HG03196 (cell line): ENCODE results near the gene PARP12.

Source experiments
- ATAC-seq: cut with Tn5 transposase; IDR thresholded peaks from one replicate; pipeline ENCODE4 v1.9.1; 2021; ENCODE audit not compliant: unreplicated experiment

Gene PARP12

DNA sequence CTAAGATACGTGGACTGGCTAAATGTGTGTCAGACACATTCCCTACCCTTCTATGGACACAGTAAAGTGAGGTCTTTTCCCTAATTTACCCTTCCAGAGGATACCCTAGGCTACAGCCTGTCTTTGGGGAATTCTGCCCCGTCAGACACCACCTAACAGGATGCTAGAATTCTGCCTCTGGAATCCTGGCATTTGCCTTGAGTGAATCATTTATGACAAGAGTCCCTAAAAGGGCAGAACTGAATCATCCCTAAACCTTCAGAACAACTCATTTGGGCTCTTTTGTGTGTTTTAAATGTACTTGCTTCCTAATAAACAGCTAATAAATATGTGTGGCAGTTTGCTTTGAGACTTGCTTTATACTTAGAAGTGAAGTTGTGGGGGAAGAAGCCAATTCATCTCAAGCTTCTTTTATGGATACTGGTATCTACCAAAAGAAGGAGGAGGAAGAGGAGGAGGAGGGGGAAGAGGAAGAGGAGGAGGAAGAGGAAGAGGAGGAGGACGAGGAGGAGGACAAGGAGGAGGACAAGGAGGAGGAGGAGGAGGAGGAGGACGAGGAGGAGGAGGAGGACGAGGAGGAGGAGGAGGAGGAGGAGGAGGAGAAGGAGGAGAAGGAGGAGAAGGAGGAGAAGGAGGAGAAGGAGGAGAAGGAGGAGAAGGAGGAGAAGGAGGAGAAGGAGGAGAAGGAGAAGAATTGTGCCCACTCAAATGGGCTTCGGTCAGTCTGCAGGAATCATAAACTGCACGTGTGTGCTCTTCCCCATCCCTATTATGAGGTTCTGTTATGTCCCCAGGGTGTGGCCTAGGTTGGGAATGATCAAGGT, 27.1 kb downstream of the PARP12 start:
- ATAC-seq: no peak

DNA sequence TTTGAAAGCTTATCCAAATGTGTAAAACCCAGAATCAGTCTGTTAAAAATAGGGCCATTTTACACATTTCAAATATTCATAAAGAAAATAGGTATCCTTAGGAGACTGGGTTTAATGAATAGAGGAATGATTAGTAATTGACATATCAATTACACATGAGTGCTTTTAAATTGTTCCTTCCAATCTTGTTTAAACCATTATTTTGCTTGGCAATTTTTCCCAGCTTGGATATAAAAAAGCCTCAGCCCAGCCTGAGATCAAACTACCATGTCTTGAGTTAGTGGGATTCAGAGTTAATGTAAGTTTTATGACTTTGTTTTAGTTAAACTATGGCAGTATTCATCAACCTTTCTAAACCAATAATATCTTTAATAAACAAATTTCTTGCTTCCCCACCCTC, 28.3 kb downstream of the PARP12 start:
- ATAC-seq: no peak

DNA sequence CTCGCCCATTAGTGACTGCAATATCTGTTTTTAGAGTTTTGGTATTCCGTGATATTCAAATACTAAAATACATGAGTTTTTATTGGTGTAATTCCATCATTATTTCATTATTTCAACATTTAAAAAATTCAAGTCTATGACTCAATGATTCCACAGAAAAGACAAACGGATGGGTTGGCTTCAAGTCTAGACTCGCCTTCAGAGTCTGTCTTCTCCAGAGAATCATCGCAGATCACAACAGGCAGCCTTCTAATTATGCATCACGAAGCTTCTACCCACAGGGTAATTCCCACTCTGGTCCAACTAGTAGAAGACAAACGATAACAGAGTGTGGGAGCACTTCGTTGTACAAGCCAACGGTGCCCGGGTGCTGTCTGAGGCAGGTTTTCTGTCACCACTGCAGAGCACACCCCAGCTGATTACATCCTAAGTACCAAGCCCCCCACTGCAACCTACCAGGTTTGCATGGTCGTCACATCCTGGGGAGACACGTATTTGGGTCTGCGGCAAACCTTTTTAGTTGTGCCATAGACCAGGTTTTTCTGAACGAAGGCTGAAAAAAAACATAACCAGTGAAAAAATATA, 28.9 kb downstream of the PARP12 start:
- no peak for ATAC-seq

DNA sequence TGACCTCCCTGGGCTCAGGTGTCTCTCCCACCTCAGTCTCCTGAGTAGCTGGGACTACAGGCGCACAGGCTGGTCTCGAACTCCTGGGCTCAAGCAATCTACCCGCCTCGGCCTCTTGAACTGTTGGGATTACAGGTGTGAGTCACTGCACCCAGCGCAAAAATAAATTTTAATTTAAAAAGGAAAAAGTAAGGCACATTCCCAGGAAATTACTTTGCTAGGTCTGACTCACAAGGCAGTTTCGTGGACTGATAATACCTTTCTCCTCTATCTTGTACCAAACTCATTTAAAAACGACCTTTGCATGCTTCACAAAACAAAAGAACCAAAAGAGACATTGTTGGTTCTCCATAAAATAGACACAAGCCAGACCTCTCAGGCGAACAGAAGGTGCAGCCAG, 29.7 kb downstream of the PARP12 start:
- no peak for ATAC-seq

DNA sequence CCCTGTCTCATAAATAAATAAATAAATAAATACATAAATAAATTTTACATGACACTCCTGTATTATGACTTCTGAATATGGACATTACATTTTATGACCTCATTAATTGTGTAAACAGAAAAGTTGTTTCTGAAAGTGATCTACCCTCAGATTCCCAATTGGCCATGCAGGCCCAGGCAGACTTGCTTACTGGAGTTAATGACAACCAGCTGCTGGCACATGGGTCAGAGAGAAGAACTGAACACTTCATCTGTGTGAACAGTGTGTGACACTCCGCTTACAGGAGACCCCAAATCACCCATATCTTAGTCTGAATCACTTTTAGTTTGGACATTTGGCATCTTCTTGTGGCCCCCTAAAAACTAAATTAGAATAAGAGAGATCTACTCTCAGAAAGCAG, 31.4 kb downstream of the PARP12 start:
- no peak for ATAC-seq

DNA sequence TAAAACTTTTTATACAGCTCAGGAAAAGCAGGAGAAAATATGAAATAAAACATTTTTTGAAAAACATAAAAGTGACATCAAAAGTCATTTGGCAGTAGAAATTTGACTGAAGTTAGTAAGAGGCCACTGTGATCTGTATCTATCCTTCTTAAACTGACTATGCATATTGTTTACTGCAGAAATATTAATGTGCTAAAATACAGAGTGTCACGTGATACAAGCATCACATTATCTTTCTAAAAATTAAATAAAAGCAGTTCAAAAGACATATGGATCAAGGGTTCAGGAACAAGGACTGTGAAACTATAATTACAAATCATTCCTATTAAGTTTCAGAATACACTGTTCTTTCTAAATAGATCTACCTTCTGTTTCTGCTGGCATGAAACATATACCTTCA, 33.7 kb downstream of the PARP12 start:
- no peak for ATAC-seq

DNA sequence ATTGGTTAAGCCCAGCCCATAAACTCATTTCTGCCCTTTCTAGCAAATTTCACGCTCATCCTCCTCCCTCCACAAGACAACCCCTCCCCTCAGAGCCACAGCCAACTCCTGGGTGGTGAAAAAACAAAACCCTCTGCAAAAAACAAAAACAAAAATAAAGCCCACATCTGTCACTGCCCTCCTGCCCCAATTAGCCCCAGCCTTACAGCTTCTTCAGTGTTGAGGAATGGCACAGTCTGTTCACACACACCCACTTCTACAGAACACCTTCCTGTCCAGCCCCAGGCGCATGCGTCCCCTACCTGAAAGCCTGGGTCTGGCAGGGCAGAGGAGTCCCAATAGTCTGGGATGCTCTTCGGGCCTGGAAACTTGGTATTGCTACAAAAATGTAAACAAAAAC, 34.4 kb downstream of the PARP12 start:
- ATAC-seq: no peak

DNA sequence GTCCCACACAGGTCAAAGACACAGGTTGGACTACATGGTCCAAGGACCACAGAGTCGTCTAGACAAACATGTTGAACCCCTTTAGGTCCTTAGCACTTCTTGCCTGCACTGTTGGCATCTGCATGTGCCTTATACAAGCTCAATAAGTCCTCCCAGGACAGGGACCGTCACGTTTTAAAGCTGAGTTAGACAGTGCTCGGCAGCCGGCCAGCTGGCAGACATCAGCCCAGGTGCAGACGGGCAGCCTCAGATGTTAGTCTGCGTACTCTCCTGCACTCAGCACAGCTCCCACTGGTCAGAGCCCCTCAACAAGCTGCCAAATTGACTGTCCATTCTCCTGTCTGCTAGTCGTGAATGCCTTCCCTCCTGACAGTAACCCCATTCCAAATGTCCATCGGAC, 34.9 kb downstream of the PARP12 start:
- no peak for ATAC-seq

DNA sequence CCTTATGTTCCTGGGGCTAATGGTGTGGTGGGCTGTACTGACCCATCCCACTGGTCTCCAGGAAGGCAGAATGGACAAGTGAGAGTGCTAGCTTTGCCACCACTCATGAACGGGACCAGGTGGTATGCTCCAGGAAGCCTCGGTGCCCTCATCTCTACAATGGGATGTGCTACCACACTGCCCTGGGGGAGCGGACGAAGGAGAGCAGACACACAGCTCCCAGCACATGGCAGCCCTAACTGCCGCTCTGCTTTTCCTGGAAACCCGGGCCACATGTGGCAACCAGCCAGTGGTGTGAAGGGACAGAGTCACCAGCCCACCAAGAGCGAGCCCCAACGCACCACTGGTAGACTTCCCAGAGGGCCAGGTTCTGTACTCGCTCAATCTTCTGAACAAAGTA, 35.8 kb downstream of the PARP12 start:
- ATAC-seq: no peak

DNA sequence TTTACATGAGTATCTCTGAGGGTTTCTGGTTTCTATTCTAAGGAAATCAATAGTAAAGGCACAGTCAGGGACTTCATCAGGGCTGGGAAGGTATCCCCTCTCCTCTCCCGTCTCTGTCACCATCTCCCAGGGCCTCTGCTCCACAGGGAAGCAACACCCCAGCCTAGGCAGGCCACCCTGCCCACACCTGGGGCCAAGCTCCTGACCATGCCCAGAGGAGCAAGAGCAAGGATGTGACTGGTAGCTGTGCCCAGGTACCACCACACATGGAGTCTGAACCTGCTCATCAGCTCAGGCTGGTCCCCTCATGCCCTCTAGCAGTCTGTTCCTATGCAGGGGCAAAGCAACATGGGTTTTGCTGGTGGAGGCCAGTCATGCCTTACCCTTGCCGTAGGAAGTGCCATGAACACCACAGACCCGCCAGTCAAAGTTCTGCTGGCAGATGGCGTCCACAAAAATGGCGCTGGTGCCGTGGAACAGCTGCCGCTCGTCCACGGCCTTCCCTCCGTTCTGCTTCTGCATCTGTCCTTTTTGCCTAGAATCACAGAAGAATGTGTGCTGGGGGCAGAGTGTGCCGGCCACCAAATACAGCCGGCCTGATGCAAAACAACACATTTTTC, 36.8 kb downstream of the PARP12 start:
- ATAC-seq: no peak

DNA sequence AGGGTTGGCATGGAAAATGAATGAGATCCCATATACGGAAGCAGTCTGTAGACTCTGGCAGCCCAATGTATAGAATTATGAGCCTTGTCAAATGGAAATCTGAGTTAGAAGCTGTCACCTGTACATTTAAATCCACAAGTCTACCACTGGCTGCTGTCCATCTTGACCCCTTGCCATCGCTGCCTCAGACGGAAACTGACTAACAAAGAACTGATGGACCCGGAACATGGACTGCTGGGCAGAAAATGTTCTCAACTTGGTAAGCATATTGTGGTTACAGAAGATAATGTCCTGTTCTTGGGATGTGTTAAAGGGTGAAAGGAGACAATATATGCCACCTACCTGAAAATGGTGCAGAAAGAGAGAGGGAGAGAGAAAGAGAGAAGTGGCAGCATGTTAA, 37.5 kb downstream of the PARP12 start:
- ATAC-seq: no peak

DNA sequence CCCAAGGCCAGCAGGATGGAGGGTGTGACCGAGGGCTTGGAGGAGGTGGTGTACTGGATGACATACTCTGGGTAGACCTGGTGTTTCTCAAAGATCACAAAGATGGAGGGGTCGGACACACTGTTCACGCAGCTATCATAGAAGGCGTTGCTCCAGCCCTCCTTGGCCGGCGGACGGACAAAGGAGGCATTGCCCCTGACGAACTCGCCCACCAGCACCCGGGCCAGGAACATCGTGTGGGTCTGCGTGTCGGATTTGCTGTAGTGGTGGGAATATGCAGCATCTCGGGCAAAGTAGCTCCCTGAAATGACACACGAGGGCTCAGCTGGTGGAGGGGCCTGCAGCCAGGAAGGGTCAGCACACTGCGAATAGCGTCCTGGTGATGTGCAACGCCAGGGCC, 38.2 kb downstream of the PARP12 start:
- no peak for ATAC-seq

DNA sequence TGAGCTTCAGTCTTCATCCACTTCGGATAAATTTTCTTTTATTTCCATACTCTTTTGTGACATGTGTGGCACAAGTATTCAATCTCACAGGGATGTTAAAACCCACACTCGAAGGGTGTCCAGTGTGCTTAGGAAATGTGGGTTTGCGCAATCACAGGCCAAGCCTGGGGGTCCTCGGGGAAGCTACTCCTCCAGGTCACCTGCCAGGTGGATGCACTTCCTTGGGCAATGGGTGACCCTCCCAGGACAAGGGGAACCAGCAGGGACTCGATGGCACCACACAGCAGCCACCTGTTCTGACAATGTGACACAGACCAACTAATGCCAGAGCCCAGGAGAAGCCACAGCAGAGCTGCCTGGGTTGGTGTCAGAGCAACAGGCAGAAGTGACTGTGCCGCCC, 39.0 kb downstream of the PARP12 start:
- no peak for ATAC-seq

DNA sequence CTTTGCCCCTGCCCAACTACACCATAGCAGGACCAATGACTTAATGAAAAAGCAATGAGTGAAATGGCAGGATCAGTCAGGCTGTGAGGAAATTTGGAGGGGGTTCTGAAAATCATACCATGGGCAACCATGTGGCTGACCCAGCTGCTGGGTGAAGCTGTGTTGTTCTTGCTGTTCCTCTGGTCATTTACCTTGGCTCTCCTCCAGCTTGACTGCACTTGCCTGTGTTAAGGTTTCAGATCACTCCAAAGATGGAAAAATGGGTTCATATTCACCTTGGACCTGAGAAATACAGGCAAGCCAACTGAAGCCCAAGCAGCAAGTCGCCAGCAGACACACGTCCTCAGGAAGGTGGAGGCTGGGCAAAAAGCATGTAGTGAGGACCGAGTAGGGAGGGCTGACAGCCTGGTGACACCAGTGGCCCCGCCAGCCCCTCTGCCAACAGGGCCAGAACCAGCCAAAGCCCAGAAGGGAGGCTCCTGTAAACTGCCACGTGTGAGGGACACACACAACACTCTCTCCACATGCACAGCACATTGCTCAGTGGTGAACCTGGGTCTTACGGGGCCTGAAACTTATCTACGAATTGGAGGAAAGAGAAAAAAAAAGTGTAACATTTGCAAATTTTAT, 40.1 kb downstream of the PARP12 start:
- no peak for ATAC-seq

DNA sequence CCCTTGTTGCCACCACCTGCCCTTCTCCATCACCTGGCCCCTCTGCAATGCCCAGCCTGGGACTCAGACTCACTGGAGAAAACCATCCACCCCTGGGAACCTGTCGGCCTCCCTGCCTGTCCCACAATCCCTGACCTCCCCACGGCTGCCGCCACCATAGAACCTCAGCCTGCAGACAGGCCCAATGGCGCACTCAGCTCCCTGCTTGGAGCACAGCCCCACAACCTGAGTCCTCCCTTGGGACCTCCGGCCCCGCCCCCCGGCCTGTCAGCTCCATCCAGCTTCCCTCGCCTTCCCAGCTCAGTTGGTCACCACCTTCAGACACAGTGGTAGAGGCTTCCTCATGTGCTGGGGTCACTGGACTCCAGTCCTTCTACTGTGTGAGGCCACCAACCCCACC, 41.1 kb downstream of the PARP12 start:
- ATAC-seq: no peak

DNA sequence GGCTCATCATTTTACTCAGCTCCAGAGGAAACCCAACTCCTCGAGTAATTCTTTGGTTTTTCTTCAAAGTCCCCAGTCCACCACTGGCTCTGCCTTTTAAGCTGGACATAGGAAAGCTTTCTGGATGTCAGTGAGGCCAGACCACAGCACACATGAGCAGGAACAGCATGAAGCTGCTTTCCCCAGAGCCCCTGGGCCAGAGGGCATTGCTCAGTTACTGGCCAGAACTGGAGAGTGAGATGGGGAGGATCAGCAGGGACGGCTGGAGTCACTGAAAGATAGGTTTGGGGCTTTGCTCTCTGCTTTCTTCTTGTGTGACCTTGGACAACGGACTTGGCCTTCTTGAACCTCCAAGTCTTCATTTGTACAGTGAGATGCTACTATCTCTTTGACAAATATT, 43.1 kb downstream of the PARP12 start:
- no peak for ATAC-seq

DNA sequence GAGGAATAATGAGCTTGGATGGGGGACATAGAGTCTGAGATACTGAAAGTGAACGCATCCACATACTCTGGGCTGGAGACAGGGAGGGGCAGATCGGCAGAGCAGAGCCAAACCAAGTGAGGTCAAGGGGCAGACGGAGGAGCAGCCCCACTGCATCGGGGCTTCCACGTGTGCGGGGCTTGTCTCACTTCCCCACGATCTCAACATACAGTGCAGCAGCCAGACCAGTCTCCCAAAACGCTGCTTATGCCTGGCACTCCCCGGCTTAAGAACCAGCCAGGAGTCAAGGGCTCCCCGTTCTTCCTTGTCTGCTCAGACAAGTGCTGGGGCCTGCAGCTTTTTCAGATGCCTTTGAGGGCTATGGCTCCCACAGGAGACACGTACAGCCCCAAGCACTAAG, 43.6 kb downstream of the PARP12 start:
- ATAC-seq: no peak

DNA sequence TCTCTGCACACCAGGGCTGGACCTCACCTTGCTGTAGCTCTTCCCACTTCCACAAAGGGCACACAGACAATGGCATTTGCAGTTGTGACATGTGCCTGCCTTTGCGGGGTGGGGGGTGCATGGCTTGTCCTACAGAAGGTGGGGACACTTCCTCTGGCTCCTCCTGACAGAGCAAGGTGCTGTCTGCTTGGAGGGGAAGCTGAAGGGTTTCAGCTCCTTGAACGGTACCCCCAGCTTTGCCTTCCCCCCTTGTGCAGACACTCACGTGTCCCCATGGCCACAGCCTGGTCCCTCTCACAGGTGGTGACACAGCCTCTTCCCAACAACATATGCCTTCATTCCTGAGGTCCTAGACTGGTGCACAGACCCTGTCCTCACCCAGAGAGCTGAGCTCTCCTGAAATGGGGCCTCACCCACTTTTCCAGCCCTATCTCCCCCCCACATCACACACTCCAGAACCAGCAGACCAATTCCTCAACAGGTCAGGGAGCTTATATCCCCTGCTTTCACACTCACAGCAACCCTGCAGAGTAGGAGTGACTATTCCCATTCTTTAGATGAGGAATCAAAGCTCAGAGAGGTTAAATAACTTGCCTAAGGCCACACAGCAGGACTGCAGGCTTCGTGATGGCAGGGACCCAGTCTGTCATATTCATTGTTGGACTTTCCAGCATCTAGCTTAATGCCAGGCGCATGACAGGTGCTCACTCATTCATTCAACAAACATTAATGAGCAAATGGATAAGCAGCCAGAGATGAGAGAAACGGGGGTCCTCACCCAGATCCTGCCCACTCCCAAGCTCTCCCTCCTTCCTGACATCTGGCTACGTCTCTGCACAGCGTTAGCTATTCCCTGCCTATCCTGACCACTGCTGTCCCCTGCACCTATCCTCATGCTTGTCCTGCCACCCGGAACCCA, 44.4 kb downstream of the PARP12 start:
- no peak for ATAC-seq

DNA sequence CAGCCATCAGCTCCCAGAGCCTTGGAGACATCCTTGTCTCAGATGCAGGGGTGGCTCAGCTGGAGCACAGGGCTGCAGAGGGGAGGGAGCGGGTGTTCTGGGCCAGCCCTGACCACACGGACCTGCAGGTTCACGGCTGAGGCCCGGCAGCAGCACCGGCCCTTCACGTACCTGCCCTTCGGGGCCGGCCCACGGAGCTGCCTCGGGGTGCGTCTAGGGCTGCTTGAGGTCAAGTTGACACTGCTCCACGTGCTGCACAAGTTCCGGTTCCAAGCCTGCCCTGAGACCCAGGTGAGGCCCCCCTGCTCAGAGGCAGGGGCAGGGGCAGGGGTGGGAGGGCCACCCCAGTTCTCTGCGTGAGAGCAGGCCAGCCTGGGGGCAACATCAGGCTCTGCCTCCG, 45.2 kb downstream of the PARP12 start:
- no peak for ATAC-seq

DNA sequence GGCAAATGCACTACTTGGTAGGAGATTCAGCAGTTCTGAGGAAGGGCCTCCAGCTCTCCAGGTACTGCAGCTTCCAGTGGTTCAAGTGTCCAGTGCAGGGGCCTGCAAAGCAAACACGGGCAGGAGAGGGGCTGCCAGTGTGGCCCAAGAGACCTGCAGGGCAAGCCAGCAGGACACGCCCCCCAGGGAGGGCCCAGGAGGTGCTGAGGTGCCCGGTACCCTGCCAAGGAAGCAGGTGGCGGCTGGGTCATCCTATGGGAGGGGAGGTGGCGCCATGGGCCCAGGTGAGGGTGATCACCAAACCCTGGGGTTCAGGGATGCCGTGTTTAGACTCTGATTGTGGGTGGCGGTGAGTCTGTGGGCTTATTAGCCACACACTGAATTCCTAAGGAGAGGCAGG, 45.7 kb downstream of the PARP12 start:
- ATAC-seq: no peak

DNA sequence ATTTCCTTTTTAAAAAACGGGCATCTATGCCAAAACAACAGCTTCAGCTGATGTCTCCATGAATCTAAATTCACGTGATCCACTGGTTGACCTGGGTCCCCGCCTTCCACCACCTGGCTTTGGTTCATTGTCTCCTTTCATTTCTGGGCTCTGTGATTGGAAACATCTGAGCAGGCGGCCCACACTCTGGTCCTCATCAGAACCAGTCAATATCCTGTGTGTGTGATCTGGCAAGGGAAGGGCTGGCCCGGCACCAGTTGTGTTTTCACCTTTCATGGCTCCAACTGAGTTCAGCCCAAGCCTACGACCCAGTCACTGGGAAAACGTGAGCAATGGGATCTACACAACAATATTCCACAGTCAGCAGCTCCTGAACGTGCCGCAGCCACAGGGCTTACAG, 46.2 kb downstream of the PARP12 start:
- no peak for ATAC-seq
